HL-60 (cell line): ENCODE measurements around the gene OTX1.
A peak's percentile ranks its signal among the peaks of the same experiment; 100 is the strongest.

ENCODE experiments used
- DNase-seq, 2 experiments: peaks; one replicate each; pipeline ENCODE4 v3.0.0-alpha.2; 2010 to 2020; ENCODE audit warnings: low read depth in 1 of 2, low spot score in 1 of 2
- H3K27ac ChIP-seq: fragments of 250-450 bp; sonication (Bioruptor Pico); replicated peaks from 2 replicates; pipeline ENCODE4 v1.5.1; 2020; ENCODE audit warnings: mild to moderate bottlenecking, moderate library complexity
- H3K27me3 ChIP-seq: fragments of 250-450 bp; sonication (Bioruptor Pico); 2 replicates; pipeline ENCODE4 v1.5.1; 2021; ENCODE audit warnings: mild to moderate bottlenecking, moderate library complexity; ENCODE audit not compliant: insufficient read depth, poor library complexity, severe bottlenecking
- H3K4me3 ChIP-seq: replicated peaks from 2 replicates; pipeline ENCODE4 v1.5.1; 2011; ENCODE audit warnings: mild to moderate bottlenecking, control low read depth, low read length; ENCODE audit not compliant: insufficient read depth
- CTCF ChIP-seq: IDR thresholded peaks from one replicate; pipeline ENCODE4 v1.5.1; 2011; ENCODE audit warnings: low read length, control low read depth, inconsistent platforms; ENCODE audit not compliant: insufficient read depth
- GABPA ChIP-seq: IDR thresholded peaks from 2 replicates; pipeline ENCODE4 v1.6.1; 2012; ENCODE audit warnings: low read depth
- POLR2AphosphoS5 ChIP-seq: IDR thresholded peaks from 2 replicates; pipeline ENCODE4 v1.6.1; 2012; ENCODE audit warnings: low read depth
- REST ChIP-seq: IDR thresholded peaks from 2 replicates; pipeline ENCODE4 v1.6.1; 2012; ENCODE audit warnings: low read depth; ENCODE audit not compliant: insufficient replicate concordance
- SPI1 ChIP-seq: IDR thresholded peaks from 2 replicates; pipeline ENCODE4 v1.6.1; 2012; ENCODE audit warnings: low read depth, mild to moderate bottlenecking, borderline replicate concordance

OTX1 gene

GRCh38 chr2:63049211-63049969, 1.2 kb upstream of the OTX1 start:
- no peak for DNase-seq
- peaks cover 28% of the 10 kb centered on the region for H3K27me3 ChIP-seq
- H3K27ac ChIP-seq, result no peak overlapping the region
- H3K4me3 ChIP-seq, result peak overlapping the region; percentile 89
- TF ChIP-seq GABPA (no peak), SPI1 (no peak), CTCF (no peak), REST (no peak), POLR2AphosphoS5 (no peak)

GRCh38 chr2:63049970-63050333, 678 bp upstream of the OTX1 start:
- Histone ChIP-seq H3K27me3 (peaks cover 28% of the 10 kb centered on the region), H3K4me3 (peak overlapping the region; percentile 89), H3K27ac (no peak overlapping the region)
- DNase-seq, result peak in 1 of 2 experiments; percentile 37
- TF ChIP-seq GABPA, result no peak
- TF ChIP-seq SPI1, result no peak
- TF ChIP-seq REST, result no peak
- no peak for TF ChIP-seq CTCF
- TF ChIP-seq POLR2AphosphoS5, result no peak

- Histone ChIP-seq H3K27ac (peak overlapping the region; percentile 52), H3K27me3 (peaks cover 28% of the 10 kb centered on the region), H3K4me3 (peak overlapping the region; percentile 89)
- TF ChIP-seq POLR2AphosphoS5 (no peak), REST (no peak), CTCF (no peak)
- no peak for DNase-seq
Observed at GRCh38 chr2:63051042-63051794, 588 bp downstream of the OTX1 start.
